ENCODE measurements around the gene IRAG1.

IRAG1 gene

DNA sequence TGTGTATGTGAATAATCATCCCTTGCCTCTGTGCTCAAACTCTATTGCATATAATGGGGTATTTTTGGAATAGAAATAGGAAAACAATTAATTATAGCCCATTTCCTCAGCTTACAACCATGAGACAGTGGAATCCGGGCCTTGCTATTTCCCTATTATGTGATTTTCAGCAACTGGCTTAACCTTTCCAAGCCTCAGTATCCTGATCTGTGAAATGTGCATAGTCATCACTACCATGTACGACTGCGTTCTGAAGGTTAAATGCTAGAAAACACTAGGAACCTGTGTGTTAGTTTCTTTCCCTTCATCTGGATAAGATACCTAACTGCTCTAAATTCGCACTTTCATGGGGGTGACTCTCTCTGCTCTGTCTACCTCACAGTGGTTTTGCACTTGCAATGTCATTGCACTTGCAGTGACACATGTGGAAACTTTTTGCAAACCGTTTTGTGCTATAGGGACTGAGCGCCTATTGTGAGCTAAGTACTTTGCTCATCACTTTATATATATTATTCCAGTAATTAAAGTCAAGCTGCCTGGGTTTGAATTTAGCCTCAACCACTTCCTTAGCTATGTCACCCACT is 48.3 kb downstream of the IRAG1 start:
- no peak for DNase-seq

Data from activated T-cell treated with anti-CD3 and anti-CD28 coated beads for 4 hours (primary cell).